ENCODE data around the gene ZNF444.
"Not testable (repeated sequence)": the region's sequence is repeated elsewhere in the genome, so short reads cannot be mapped to it uniquely, and the experiment has no call there.

Gene ZNF444

DNA sequence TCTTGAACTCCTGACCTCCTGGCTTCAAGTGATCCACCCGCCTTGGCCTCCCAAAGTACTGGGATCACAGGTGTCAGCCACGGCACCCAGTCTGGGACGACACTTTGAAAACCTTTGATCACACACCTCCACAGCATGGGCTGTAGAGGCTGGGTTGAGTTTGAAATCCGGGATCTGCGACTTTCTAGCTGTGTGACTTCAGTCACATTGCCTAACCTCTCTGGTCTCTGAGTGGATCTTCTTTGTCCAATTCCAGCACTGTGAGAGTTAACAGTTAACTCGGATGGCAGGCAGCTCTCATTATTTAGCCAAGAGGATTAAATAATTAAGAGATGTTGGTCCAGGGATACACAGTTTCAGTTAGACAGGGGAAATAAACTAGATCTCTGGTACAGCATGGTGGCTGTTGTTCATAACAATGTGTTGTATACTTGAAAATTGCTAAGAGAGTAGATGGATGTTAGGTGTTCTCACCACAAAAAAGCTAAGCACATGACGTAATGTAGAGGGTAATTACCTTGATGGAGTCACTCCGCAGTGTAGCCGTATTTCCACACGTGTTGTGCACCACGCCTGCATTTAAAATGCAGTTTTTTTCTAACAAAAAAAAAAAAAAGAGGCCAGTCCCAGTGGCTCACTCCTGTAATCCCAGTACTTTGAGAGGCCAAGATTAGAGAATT is 36.6 kb downstream of the ZNF444 start:
- Histone ChIP-seq H3K27me3 (ENCODE audit: insufficient read depth, low read length) (peaks cover 10% of the 10 kb centered on the region), H3K27ac (ENCODE audit: low read depth, low read length) (no peak overlapping the region), H3K79me2 (ENCODE audit: control insufficient read depth, insufficient read depth, low read length, unreplicated experiment) (no peaks in the 10 kb centered on the region), H2AFZ (ENCODE audit: low read length, unreplicated experiment) (no peak overlapping the region), H3K4me3 (ENCODE audit: low read depth, low read length) (no peak overlapping the region), H3K36me3 (ENCODE audit: insufficient read depth, low read length) (no peaks in the 10 kb centered on the region), H3K4me1 (ENCODE audit: control insufficient read depth, insufficient read depth, low read length, unreplicated experiment) (no peaks in the 10 kb centered on the region)

DNA sequence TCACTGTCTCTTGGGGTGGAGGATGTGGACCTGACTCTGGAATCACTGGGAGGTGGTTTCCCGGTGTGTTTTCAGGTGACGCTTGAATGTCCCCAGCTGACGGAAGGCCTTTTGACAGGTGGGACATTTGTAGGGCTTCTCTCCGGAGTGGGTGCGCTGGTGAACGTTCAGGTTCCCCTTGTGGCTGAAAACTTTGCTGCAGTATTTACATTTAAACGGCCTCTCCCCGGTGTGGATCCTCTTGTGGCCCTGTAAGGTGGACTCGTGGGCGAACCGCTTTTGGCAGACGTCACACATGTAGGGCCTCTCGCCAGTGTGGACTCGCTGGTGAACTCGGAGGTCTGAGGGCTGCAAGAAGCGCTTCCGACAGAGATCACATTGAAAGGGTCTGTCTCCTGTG is 48.7 kb downstream of the ZNF444 start:
- Histone ChIP-seq H3K4me3 (ENCODE audit: low read depth, low read length) (no peak overlapping the region), H3K4me1 (ENCODE audit: control insufficient read depth, insufficient read depth, low read length, unreplicated experiment) (no peaks in the 10 kb centered on the region), H3K79me2 (ENCODE audit: control insufficient read depth, insufficient read depth, low read length, unreplicated experiment) (no peaks in the 10 kb centered on the region), H2AFZ (ENCODE audit: low read length, unreplicated experiment) (no peak overlapping the region), H3K27ac (ENCODE audit: low read depth, low read length) (no peak overlapping the region), H3K36me3 (ENCODE audit: insufficient read depth, low read length) (no peaks in the 10 kb centered on the region), H3K27me3 (ENCODE audit: insufficient read depth, low read length) (peaks cover 6% of the 10 kb centered on the region; the same call in 1 of the 2 replicates)

DNA sequence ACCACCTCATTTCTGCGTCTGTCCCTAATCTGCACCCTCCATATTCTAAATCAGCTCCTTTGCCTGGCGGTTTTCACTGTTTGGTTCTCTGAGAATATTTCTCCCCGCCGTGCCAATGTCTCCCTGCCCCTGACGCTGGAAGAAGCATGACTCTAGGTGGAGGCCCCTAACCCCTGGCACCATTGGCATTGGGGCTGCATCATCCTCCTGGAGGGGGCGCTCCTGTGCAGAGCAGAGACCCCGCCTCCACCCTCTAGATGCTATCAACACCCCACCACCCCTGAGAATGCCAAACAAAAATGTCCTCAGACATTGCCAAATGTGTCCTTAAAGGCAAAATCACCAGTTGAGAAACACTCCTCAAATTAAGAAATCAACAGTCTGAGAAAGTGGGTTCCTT is 50.0 kb downstream of the ZNF444 start:
- no peak overlapping the region for H3K27ac ChIP-seq (ENCODE audit: low read depth, low read length)
- peaks cover 6% of the 10 kb centered on the region; the same call in 1 of the 2 replicates for H3K27me3 ChIP-seq (ENCODE audit: insufficient read depth, low read length)
- H3K4me1 ChIP-seq (ENCODE audit: control insufficient read depth, insufficient read depth, low read length, unreplicated experiment) = no peaks in the 10 kb centered on the region
- H3K36me3 ChIP-seq (ENCODE audit: insufficient read depth, low read length) = no peaks in the 10 kb centered on the region
- no peak overlapping the region for H2AFZ ChIP-seq (ENCODE audit: low read length, unreplicated experiment)
- H3K4me3 ChIP-seq (ENCODE audit: low read depth, low read length) = no peak overlapping the region
- no peaks in the 10 kb centered on the region for H3K79me2 ChIP-seq (ENCODE audit: control insufficient read depth, insufficient read depth, low read length, unreplicated experiment)

DNA sequence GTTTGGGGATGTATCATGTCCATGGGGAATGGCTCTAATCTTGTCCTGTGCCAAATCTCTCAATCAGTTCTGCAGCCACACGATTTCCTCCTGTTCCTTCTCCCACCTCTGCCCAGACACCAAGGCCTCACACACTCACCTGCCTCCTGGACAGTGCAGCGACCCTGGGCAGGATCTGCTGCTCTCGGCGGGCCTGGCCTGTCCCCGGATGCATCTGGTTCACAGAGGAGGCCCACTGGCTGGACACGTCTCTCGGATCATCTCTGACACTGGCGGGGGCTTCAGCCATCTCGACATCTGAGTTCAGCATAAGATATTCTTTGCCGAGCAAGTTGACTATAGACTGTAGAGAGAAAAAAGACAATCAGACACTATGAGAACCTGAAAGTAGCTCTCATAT is 50.6 kb downstream of the ZNF444 start:
- Histone ChIP-seq H3K27ac (ENCODE audit: low read depth, low read length) (no peak overlapping the region), H3K4me3 (ENCODE audit: low read depth, low read length) (no peak overlapping the region), H3K4me1 (ENCODE audit: control insufficient read depth, insufficient read depth, low read length, unreplicated experiment) (no peaks in the 10 kb centered on the region), H2AFZ (ENCODE audit: low read length, unreplicated experiment) (no peak overlapping the region), H3K36me3 (ENCODE audit: insufficient read depth, low read length) (no peaks in the 10 kb centered on the region), H3K79me2 (ENCODE audit: control insufficient read depth, insufficient read depth, low read length, unreplicated experiment) (no peaks in the 10 kb centered on the region), H3K27me3 (ENCODE audit: insufficient read depth, low read length) (peaks cover 6% of the 10 kb centered on the region; the same call in 1 of the 2 replicates)

DNA sequence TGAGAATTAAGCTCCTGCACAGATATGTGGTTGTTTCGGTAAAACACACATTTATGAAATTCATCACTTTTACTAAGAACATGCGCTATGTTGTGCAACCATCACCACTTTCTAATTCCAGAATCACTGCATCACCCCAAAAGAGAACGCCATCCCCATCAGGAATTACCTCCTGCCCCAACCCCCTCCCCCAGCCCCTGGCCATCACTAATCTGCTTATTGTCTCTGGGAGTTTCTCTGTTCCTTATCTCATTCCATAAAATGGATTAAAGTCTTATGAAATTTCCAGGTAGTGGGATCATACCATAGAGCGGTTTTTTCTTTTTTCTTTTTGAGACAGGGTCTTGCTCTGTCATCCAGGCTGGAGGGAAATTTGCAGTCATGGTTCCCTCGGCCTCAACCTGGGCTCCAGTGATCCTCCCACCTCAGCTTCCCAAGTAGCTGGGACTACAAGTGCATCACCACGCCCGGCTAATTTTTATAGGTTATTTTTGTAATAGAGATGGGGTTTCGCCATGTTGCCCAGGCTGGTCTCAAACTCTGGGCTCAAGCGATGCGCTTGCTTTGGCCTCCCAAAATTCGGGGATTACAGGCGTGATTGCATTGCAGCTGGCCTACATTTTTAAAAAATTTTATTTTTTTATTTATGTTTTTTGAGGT is 53.0 kb downstream of the ZNF444 start:
- Histone ChIP-seq H2AFZ (ENCODE audit: low read length, unreplicated experiment) (no peak overlapping the region), H3K27me3 (ENCODE audit: insufficient read depth, low read length) (peaks cover 6% of the 10 kb centered on the region; the same call in 1 of the 2 replicates), H3K27ac (ENCODE audit: low read depth, low read length) (no peak overlapping the region), H3K79me2 (ENCODE audit: control insufficient read depth, insufficient read depth, low read length, unreplicated experiment) (no peaks in the 10 kb centered on the region), H3K36me3 (ENCODE audit: insufficient read depth, low read length) (no peaks in the 10 kb centered on the region), H3K4me1 (ENCODE audit: control insufficient read depth, insufficient read depth, low read length, unreplicated experiment) (no peaks in the 10 kb centered on the region), H3K4me3 (ENCODE audit: low read depth, low read length) (no peak overlapping the region)

DNA sequence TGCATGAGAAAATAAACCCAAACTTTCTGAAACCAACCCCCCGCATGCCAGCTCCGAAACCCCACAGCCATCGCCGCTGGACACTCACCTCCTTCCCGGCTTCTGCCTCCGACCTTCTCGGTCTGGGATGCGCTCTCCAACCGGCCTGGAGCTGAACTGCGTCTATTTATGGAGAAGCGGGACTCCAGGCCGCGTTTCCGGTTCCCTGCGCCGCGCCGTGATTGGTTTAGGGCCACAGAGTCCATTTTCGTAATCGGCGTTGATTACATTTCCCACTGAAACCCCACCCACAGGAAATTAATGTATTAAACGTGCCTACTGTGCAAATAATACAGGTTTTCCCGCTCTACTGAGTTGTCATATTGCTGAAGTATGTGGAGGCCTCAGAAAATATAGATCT is 56.6 kb downstream of the ZNF444 start, which contains the start of gene ZSCAN5B:
TSS of gene ZSCAN5B (minus strand) at position 138 of the 400 bp plus-strand sequence. CDS start 4,731 bp downstream, outside the sequence.
- not testable (repeated sequence) for H3K27ac ChIP-seq (ENCODE audit: low read depth, low read length); H3K36me3 ChIP-seq (ENCODE audit: insufficient read depth, low read length); H3K4me1 ChIP-seq (ENCODE audit: control insufficient read depth, insufficient read depth, low read length, unreplicated experiment); H3K4me3 ChIP-seq (ENCODE audit: low read depth, low read length); H2AFZ ChIP-seq (ENCODE audit: low read length, unreplicated experiment); H3K79me2 ChIP-seq (ENCODE audit: control insufficient read depth, insufficient read depth, low read length, unreplicated experiment)
- peaks cover 16% of the 10 kb centered on the region for H3K27me3 ChIP-seq (ENCODE audit: insufficient read depth, low read length)

DNA sequence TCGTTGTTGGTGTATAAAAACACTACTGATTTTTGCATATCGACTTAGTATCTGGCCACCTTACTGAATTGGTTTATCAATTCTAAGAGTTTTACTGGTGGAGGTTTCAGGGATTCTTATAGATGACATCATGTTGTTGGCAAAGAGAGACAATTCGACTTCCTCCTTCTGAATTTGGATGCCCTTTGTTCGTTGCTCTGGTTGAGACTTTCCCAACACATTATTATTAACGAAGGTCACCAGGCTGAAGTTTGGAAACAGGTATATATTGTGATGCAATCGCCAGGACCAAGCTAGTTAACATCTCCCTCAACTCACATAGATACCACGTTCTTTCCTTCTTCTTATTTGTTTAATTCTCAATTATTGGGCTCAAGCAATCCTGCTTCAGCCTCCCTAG is 58.6 kb downstream of the ZNF444 start:
- no peaks in the 10 kb centered on the region for H3K79me2 ChIP-seq (ENCODE audit: control insufficient read depth, insufficient read depth, low read length, unreplicated experiment)
- no peak overlapping the region for H3K27ac ChIP-seq (ENCODE audit: low read depth, low read length)
- peaks cover 16% of the 10 kb centered on the region for H3K27me3 ChIP-seq (ENCODE audit: insufficient read depth, low read length)
- H3K36me3 ChIP-seq (ENCODE audit: insufficient read depth, low read length) = no peaks in the 10 kb centered on the region
- H3K4me1 ChIP-seq (ENCODE audit: control insufficient read depth, insufficient read depth, low read length, unreplicated experiment) = no peaks in the 10 kb centered on the region
- H3K4me3 ChIP-seq (ENCODE audit: low read depth, low read length) = no peak overlapping the region
- no peak overlapping the region for H2AFZ ChIP-seq (ENCODE audit: low read length, unreplicated experiment)

DNA sequence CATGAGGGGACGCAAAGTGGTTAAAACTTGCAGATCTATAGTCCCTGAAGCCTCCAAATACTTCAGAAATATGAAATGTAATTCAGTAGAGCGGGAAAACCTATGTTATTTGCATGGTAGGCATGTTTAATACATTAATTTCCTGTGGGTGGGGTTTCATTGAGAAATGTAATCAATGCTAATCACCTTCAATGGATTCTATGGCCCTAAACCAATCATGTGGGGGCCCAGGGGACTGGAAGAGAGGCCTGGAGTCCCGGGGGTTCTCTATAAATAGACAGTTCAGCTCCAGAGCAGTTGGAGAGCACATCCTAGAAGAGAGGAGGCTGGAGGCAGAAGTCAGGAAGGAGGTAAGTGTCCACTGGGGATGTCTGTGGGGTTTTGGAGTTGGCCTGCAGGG is 60.9 kb downstream of the ZNF444 start, which contains the start of gene ZSCAN5C:
TSS of gene ZSCAN5C (plus strand) at position 301 of the 400 bp plus-strand sequence. CDS start 3,641 bp downstream, outside the sequence.
- Histone ChIP-seq H3K4me3 (ENCODE audit: low read depth, low read length) (no peak within 1 kb of the TSS), H3K27ac (ENCODE audit: low read depth, low read length) (no peak within 1 kb of the TSS), H3K36me3 (ENCODE audit: insufficient read depth, low read length) (no peaks in the 10 kb centered on the region), H3K27me3 (ENCODE audit: insufficient read depth, low read length) (peaks cover 22% of the 10 kb centered on the region), H3K79me2 (ENCODE audit: control insufficient read depth, insufficient read depth, low read length, unreplicated experiment) (no peaks in the 10 kb centered on the region), H3K4me1 (ENCODE audit: control insufficient read depth, insufficient read depth, low read length, unreplicated experiment) (no peaks in the 10 kb centered on the region), H2AFZ (ENCODE audit: low read length, unreplicated experiment) (no peak within 1 kb of the TSS)

DNA sequence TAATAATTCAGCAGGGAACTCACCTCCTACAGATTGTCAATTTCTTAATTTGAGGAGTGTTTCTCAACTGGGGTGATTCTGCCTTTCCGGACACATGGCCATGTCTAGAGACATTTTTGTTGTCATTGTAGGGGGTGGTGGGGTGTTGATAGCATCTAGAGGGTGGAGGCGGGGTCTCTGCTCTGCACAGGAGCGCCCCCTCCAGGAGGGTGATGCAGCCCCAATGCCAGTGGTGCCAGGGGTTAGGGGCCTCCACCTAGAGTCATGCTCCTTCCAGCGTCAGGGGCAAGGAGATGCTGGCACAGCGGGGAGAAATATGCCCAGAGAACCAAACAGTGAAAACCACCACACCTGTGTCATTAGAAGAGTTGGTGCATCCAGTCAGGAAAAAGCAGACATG is 66.5 kb downstream of the ZNF444 start:
- not testable (repeated sequence) for H2AFZ ChIP-seq (ENCODE audit: low read length, unreplicated experiment); H3K27ac ChIP-seq (ENCODE audit: low read depth, low read length); H3K79me2 ChIP-seq (ENCODE audit: control insufficient read depth, insufficient read depth, low read length, unreplicated experiment); H3K36me3 ChIP-seq (ENCODE audit: insufficient read depth, low read length); H3K4me1 ChIP-seq (ENCODE audit: control insufficient read depth, insufficient read depth, low read length, unreplicated experiment); H3K4me3 ChIP-seq (ENCODE audit: low read depth, low read length)
- peaks cover 16% of the 10 kb centered on the region; the same call in 1 of the 2 replicates for H3K27me3 ChIP-seq (ENCODE audit: insufficient read depth, low read length)

DNA sequence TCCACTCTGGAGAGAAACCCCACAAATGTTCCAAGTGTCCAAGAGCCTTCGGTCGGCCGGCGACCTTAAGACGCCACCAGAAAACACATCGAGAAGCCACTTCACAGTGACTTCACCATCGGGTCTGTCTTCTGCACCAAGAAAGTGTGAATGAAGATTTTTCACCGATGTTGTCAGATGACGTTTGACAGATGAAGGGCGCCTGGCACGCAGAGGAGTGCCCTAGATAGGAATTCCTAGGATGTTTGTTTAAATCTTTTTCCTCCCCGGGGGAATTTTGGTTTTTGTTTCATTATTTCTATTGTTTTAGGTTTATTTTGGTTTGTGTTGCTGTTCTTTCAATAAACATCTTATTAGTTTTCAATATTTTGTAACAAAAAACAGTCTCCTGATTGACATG is 68.0 kb downstream of the ZNF444 start:
- Histone ChIP-seq H3K27me3 (ENCODE audit: insufficient read depth, low read length) (peaks cover 10% of the 10 kb centered on the region; the same call in 1 of the 2 replicates), H3K4me3 (ENCODE audit: low read depth, low read length) (no peak overlapping the region), H3K4me1 (ENCODE audit: control insufficient read depth, insufficient read depth, low read length, unreplicated experiment) (no peaks in the 10 kb centered on the region), H2AFZ (ENCODE audit: low read length, unreplicated experiment) (no peak overlapping the region), H3K79me2 (ENCODE audit: control insufficient read depth, insufficient read depth, low read length, unreplicated experiment) (no peaks in the 10 kb centered on the region), H3K27ac (ENCODE audit: low read depth, low read length) (no peak overlapping the region), H3K36me3 (ENCODE audit: insufficient read depth, low read length) (no peaks in the 10 kb centered on the region)

DNA sequence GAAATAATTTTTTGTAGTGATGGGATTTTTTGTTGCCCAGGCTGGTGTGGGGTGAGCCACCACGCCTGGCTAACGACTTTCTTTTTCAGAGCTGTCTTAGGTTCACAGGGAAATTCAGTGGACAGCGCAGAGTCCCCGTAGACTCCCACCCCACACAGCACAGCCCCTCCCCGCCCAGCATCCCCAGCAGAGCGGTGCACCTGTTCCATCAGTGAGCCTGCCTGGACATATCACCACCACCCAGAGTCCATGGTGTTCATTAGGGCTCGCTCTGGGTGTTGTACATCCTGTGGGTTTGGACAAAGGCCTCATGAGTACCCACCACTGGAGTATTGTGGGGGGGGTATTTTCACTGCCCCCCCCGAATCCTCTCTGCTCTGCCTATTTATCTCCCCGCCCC is 68.9 kb downstream of the ZNF444 start:
- H3K27ac ChIP-seq (ENCODE audit: low read depth, low read length); H3K4me3 ChIP-seq (ENCODE audit: low read depth, low read length); H3K79me2 ChIP-seq (ENCODE audit: control insufficient read depth, insufficient read depth, low read length, unreplicated experiment); H3K27me3 ChIP-seq (ENCODE audit: insufficient read depth, low read length); H3K4me1 ChIP-seq (ENCODE audit: control insufficient read depth, insufficient read depth, low read length, unreplicated experiment); H2AFZ ChIP-seq (ENCODE audit: low read length, unreplicated experiment); H3K36me3 ChIP-seq (ENCODE audit: insufficient read depth, low read length): not testable (repeated sequence)
